ENCODE measurements around the gene SHISA7.

The SHISA7 gene

GRCh38 chr19:55443045-55443823 lies at the start of gene SHISA7:
TSS of gene SHISA7 (minus strand) at chr19:55443300. CDS start at chr19:55442863, 437 bp downstream.
- peak; percentile 31 for DNase-seq (ENCODE audit: low read depth)
- no peak for TF ChIP-seq CTCF (IDR thresholded peaks at IDR 0.05; ENCODE audit: low read depth, low read length)
- no peak for TF ChIP-seq MYC (IDR thresholded peaks at IDR 0.05; ENCODE audit: low read depth, low read length)
- no peak for TF ChIP-seq POLR2A (IDR thresholded peaks at IDR 0.05; ENCODE audit: extremely low read depth, insufficient read length)
- no peak for TF ChIP-seq MAX (IDR thresholded peaks at IDR 0.05; ENCODE audit: low read depth, low read length)
- H3K4me3 ChIP-seq (ENCODE audit: low read depth, low read length): no peak within 1 kb of the TSS

- TF ChIP-seq POLR2A (IDR thresholded peaks at IDR 0.05; ENCODE audit: extremely low read depth, insufficient read length): no peak
- TF ChIP-seq MAX (IDR thresholded peaks at IDR 0.05; ENCODE audit: low read depth, low read length): no peak
- no peak for TF ChIP-seq MYC (IDR thresholded peaks at IDR 0.05; ENCODE audit: low read depth, low read length)
- DNase-seq (ENCODE audit: low read depth): no peak
Observed at GRCh38 chr19:55492362-55492944, 49.4 kb upstream of the SHISA7 start.

GRCh38 chr19:55491546-55492360 lies 48.7 kb upstream of the SHISA7 start:
- no peak overlapping the region for H3K4me3 ChIP-seq (ENCODE audit: low read depth, low read length)
- no peak for DNase-seq (ENCODE audit: low read depth)
- TF ChIP-seq CTCF (IDR thresholded peaks at IDR 0.05; ENCODE audit: low read depth, low read length) (no peak), POLR2A (IDR thresholded peaks at IDR 0.05; ENCODE audit: extremely low read depth, insufficient read length) (no peak), MAX (IDR thresholded peaks at IDR 0.05; ENCODE audit: low read depth, low read length) (no peak), MYC (IDR thresholded peaks at IDR 0.05; ENCODE audit: low read depth, low read length) (no peak)

More at GRCh38 chr19:55492362-55492944, 49.4 kb upstream of the SHISA7 start:
- no peak overlapping the region for H3K4me3 ChIP-seq (ENCODE audit: low read depth, low read length)

GRCh38 chr19:55490478-55491432 lies 47.7 kb upstream of the SHISA7 start:
- no peak for DNase-seq (ENCODE audit: low read depth)
- no peak overlapping the region for H3K4me3 ChIP-seq (ENCODE audit: low read depth, low read length)
- TF ChIP-seq CTCF (IDR thresholded peaks at IDR 0.05; ENCODE audit: low read depth, low read length): no peak
- TF ChIP-seq MAX (IDR thresholded peaks at IDR 0.05; ENCODE audit: low read depth, low read length): no peak
- no peak for TF ChIP-seq MYC (IDR thresholded peaks at IDR 0.05; ENCODE audit: low read depth, low read length)
- TF ChIP-seq POLR2A (IDR thresholded peaks at IDR 0.05; ENCODE audit: extremely low read depth, insufficient read length): no peak

- TF ChIP-seq CTCF (IDR thresholded peaks at IDR 0.05; ENCODE audit: low read depth, low read length) (no peak), MAX (IDR thresholded peaks at IDR 0.05; ENCODE audit: low read depth, low read length) (no peak), POLR2A (IDR thresholded peaks at IDR 0.05; ENCODE audit: extremely low read depth, insufficient read length) (no peak), MYC (IDR thresholded peaks at IDR 0.05; ENCODE audit: low read depth, low read length) (no peak)
- no peak for DNase-seq (ENCODE audit: low read depth)
- H3K4me3 ChIP-seq (ENCODE audit: low read depth, low read length): no peak overlapping the region
Observed at GRCh38 chr19:55489711-55490477, 46.8 kb upstream of the SHISA7 start.
